Hematopoietic multipotent progenitor cell treated with erythropoietin and hydrocortisone succinate and interleukin-3 and kit ligand, for 4 days (in vitro differentiated cells): Measurements from ENCODE around the gene OTUD4.
"Not testable (repeated sequence)": the region's sequence is repeated elsewhere in the genome, so short reads cannot be mapped to it uniquely, and the experiment has no call there.

ENCODE experiments used
- DNase-seq: peaks from one replicate; pipeline ENCODE4 v3.0.0-alpha.2; 2015

The OTUD4 gene

DNA sequence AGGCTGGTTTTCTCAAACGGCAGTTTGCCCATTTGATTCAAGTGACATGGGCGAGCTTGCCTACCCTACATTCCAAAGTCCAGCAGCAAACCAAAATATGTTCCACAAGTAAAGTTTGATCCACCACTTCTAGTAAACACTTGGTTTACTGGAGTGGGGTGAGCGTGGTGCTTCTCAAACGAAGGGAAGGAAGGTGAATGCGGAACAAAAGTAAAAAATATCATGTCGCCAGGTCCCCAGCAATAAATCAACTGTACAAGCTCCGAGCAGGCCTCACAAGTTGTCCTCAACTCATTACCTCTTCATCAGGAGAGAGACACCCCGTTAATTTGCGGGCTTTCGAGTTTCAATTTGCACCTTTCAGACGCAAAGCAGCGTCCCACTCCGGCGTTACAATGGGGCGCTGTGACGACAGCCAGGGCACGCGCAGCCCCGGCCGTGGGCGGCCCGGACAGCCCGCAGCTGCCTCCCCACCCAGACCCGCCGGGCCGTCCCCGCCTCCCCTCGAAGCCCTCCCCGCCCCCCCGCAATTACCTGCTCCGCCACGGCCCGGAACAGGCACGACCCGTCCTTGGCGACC is 1.0 kb downstream of the OTUD4 start:
- DNase-seq = peak; percentile 85

DNA sequence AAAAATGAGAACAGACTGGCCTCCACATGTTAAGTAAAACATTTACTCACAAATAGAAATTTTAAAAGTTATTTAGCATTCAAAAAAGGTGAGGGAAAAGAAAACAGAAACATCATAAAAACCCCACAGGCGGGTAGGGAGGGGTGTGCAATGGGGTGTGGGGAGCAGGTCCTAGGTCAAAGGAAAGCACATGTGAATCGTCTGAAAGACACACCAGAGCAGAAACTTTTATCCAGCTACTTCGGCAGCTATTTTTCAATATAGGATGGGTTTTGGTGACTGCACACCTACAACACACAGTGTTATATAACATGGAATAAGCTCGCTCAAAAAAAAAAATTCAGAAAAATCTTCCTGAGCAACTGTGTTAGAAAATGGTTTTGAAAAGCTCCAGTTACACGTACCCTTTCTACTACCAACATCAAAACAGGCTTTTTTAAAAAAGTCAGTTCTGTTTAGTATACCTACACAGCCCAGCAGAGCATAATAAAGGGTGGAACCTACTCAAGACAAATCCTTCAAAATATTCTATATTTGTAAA is 1.6 kb downstream of the OTUD4 start:
- peak; percentile 47 for DNase-seq

DNA sequence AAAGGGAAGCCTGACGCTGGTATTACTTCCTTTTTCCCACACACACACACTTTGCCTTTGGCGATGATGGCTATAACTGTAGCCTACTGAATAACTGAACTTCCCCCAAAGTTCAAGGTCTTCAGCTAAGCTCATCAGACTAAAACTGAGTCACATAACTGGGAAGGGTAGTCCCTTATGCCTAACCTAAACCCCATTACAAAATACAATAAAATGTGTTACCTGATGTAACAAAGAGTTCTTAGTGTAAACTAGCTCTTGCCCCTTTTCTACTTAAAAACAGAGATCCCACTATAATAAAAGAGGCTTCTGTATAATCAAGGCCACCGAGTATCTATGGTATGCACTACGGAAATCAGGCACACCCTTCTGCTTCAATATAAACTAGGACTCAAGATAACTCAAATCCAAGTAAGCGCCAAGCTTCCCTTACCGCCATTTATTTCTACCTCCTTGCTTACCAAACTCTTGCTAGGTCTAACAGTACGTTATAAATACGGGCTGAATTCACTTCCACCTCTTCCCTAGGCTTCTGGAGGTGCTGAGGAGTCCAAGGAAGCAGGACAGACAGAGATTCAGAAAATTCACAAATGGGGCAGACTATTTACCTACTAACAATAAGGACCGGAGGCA is 2.4 kb downstream of the OTUD4 start:
- DNase-seq = peak; percentile 62

DNA sequence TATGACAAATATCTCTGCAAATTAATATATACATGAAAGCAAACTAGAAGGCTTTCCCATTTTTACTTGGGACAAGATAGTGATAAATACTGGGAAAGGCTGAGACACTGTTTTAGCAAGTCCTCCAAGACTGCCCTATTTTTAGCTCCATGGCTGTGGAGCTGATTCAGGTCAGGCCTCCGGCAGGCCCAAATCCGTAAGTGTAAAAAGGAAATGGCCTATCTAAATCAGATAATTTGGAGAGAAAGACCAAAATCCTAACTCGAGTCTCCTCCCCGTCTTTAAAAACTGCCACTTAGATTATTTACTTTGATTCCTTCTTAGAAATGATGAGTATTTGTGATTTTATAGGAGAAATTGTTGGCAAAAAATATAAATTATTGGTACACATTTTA is 2.9 kb downstream of the OTUD4 start:
- peak; percentile 52 for DNase-seq

DNA sequence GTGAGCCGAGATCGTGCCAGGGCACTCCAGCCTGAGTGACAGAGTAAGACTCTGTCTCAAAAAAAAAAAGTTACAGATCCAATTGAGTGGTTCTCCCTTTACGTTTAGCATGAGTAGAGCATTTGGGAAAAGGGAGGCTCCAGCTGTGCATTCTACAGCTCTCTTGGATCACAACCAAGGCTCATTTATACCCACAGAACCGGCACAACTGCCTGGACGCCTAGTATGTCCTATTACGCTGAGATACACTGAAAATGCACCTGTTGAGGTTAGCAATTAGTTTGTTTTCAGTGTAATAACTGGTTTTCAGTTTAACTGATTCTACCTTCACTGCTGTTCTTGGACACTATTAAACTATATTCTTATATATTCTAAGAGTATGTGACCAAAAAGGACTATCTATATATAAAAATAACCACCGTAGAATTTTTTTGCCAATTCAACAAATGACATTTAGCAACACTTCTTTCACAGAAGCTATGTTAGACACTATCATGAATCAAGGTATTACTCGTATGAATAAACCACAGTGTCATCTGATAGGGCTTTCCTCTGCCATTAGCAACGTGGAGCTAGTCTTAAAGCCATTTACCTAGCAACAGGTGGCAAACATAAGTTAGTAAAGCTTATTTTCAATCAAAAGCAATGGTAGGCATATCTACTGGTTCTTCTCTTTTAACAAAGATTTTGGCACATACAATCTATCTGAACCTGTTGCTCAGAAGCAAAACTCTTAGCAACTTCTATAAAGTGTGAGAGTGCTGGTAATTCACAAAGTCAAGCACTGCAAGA is 3.6 kb downstream of the OTUD4 start:
- peak; percentile 35 for DNase-seq

DNA sequence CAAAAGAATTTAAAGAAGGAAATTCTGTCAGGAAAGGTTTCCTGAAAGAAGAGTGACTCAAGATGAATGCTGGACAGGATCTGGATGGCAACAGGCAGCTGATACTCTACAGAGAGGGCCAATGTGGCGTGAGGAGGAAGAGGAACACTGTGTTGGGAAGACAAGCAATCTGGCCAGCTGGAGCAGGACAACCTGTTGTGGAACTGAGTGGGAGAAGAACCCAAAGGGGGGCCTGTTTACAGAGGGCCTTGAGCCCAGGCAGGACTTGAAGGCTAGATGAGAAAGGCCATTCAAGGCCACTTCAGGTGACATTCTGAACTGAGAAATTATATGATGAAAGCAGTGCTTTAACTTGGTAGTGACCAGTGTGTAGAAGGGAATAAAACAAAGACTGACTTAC is 8.5 kb downstream of the OTUD4 start:
- no peak for DNase-seq

DNA sequence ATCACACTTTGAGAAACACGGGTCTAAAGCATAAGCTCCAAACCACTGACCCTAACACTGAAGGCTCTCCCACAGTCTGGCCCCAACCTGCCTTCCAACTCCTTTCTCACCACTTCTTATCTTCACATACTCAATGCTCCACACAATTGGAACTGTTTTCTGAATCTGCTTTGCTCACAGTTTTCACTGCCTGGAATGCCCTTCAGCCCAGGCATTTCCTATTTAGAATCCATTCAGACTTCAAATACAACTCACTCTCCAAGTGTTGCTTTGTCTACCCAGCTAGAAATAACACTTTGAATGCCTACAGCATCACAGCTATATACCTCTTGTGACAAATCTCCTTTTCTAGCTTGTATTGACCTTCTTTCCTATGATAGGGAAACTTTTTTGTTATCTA is 10.2 kb downstream of the OTUD4 start:
- DNase-seq = no peak

DNA sequence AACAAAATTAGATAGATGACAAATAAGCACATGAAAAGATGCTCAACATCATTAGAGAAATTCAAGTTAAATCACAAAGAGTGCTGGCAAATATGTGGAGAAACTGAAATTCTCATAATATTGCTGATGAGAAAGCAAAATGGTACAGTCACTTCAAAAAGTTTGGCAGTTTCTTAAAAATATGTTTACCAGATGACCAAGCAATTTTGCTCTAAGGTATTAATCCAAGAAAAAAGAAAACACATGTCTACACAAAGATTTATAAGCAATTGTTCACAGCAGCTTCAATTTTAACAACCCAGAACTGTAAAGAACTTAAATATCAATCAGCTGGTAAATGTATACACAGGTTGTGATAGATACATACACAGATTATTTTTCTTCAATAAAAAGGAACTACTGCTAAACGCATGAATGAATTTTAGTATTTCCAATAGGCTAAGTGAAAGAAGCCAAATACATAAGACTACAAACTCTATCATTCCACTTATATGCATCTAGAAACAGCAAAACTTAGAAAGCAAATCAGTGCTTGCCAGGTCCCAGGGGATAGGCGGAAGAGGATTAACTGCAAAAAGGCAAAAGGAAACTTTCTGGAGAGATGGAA is 11.7 kb downstream of the OTUD4 start:
- no peak for DNase-seq

DNA sequence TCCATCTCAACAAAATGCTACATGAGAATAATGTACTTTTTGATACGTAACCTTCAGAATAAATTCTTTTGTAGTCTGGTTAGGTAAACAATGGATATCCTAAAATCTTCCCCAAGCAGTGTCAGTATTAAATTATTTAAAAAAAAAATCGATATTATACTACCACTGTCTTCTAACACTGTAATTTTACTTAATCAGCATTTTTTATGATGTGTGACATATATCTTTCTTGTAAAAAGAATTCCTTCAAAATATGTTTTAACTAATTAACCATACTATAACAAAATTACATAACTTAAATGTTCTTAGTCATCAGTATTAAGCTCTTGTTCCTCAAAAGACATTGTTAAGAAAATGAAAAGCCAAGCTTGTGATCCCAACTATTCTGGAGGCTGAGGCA is 12.5 kb downstream of the OTUD4 start:
- DNase-seq = no peak

DNA sequence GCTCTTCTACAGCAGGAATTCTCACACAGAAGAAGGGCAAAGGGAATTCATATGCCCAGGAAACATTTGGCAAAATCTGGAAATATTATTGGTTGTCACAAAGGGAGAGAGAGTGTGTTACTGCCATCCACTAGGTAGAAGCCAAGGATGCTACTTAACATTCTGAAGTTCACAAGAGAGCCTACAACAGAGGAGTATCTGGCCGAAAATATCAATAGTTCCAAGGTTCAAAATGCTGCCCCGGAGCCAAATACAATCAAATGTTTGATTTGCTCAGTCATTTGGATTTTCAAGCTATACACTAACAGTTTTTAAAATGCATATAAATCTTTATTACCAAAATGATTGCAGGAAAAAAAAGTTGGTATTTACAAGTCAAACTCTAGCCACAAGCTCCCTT is 18.8 kb downstream of the OTUD4 start:
- DNase-seq = no peak

DNA sequence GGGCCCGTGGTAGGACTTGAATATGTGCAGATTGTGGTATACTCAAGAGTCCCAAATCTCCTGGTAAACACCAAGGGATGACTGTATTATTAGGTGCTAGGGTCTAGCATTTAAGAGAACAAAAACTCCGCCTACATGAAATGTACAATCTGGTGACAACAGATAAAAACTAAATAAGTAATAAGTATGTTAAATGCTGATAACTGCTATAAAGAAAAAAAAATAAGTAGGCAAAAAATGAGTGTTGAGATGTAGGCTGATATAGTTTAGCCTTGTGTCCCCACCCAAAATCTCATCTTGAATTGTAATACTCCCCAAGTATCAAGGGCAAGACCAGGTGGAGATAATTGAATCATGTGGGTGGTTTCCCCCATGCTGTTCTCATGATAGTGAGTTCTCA is 23.4 kb downstream of the OTUD4 start:
- DNase-seq = peak; percentile 56

DNA sequence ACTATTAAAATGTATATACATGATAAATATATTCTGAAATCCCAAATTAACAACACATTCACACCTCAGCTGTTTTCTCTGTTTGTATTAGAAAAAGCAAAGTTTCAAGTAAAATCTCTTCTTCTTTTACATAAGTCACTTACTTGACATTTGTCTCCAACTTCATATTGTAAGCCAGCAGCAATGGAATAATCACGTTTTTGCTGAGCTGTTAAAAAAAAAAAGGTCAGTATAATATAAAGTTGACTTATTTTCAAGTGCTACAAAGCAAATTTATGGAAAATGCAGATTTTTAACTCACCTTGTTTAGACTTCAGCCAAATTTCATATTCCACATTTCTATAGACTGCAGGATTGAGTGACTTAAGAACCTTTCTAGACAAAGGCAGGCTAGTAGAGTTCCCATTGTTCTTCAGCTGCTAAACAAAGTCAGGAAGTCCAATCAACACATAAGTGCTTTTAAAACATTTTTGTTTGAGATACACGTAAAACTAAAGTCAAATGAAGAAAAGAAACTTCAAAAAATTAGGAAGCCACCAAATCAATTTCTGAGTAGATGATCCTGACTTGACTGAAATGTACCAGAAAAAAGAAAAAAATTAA is 25.0 kb downstream of the OTUD4 start:
- no peak for DNase-seq

DNA sequence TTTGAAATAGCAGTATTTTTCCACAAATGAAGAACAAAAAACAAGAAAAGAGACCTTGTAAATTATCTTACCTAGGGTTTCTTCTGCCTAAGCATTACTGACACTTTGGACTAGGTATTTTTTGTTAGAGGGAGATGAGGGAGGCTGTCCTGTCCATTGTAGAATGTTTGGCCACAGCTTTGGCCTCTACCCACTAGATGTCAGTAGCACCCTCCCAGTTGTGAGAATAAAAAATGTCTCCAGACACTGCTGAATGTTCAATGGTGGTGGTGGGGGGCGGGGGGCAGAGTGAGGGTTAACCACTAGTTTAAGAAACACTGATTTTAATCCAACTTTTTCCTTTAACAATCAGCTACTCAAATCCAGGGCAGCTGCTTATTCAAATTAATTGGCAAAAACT is 25.8 kb downstream of the OTUD4 start:
- peak; percentile 66 for DNase-seq

DNA sequence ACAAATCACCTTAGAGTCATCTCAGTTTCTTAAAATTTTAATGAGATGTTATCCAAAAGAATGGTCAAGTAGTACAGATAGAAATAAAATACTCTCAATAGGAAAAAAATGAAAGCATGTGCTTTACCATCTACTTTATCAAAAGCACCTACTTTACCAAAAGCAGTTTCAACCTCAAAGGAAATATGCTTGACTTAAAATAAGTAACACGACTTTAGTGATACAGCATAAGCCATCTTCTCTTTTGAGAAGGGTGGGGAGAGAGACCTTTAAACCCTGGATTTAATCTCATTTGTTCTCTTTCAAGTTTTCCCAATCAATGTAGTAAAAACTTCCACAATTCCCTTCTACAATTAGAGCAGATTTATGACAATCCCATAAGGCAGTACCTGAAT is 26.5 kb downstream of the OTUD4 start:
- DNase-seq = no peak

DNA sequence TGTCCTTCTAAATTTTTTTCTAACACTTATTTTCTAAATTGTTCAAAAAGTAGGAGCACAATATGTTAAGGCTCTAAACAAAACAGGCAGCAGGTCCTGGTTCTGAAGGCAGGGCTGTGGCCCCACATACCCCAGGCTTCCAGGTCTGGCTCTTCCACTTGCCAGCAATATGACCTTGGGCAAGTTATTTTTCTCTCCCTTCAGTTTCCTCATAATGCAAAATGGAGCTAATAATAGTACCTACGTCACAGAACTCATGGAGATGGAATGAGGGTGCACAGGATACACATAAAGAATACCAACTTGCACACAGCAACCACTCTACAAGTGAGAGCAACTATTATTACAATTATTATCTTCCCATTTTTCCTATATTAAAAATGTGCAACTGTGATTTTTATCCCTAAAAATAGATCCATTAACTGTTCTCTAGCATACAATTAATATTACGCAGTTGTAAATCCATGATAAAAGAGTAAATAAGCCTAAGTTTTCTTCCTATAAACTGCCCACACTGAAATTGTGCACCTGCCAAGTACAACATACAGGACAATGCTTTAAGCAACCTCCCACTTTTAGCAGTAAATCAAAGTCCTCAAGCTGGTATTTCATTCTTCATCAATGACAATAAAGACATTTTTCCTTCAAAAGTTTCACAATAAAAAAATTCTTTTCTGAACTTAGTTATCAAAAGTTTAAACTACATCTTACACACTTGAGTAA is 27.0 kb downstream of the OTUD4 start:
- DNase-seq = no peak

DNA sequence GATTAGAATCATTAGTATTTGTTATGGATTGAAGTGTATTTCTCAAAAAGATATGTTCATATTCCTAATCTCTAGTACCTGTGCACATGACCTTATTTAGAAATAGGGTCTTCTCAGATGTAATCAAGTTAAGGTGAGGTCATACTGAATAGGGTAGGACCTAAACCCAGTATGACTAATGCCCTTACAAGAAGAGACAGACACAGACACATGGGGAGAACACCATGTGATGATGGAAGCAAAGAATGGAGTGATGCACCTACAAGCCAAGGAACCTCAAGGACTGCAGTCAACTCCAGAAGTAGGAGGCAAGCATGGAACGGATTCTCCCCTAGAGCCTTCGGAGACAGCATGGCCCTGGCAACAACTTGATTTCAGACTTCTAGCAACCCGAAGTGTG is 31.4 kb downstream of the OTUD4 start:
- no peak for DNase-seq

DNA sequence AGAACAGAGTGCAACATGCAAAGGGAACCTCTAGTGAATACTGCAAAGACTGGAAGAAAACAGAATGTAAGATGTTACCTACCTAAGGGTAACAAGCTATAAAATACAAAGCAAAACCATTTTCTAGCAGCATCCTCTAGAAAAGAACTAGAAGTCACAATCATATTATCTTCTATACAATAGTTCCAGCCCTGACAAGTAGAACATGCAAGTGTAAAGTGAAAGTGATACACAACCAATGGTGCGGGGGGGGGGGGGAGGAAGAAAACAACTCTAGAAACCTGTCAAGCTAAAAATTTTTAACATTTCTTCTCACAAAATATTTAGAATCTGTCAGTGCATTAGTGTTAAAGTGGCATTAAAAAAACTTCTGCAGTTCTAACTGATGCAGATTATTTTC is 44.2 kb downstream of the OTUD4 start:
- not testable (repeated sequence) for DNase-seq

DNA sequence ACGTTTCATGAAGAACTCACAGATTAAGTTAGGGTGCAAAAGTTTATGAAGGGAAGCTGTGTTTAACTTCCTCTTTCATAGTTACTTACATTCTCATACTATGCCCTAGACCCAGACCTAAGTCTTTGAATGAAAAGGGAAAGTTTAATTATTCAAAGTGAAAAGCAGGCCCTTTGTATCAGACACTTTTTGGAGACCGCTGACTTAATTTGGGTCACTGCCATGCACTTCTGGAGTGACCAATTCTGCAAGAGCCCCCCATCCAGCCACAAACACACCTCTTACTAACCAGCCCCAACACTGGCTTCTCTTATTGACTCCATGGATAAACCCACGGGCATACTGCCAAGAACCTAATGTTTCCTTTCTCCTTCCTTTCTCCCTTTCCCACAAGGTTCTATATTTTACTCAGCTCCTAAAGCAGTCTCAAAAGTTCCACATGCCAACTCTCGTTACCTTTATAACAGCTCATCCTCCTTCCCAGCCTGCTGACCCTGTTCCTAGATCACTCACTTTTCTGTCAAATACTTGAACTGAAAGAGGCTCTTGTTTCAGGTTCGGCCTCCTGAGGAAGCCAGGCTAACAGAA is 47.8 kb downstream of the OTUD4 start:
- peak; percentile 55 for DNase-seq

DNA sequence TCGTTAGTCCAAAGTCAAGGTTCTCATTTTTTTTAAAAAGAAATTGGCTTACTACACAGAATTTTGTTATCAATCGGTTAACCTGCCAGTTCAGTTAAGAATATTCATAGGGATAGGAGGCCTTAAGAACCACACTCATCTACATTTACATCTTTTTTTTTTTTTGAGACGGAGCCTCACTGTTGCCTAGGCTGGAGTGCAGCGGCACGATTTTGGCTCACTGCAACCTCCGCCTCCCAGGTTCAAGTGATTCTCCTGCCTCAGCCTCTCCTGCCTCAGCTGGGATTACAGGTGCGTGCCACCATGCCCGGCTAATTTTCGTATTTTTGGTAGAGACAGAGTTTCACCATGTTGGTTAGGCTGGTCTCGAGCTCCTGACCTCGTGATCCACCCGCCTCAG is 48.5 kb downstream of the OTUD4 start:
- no peak for DNase-seq

DNA sequence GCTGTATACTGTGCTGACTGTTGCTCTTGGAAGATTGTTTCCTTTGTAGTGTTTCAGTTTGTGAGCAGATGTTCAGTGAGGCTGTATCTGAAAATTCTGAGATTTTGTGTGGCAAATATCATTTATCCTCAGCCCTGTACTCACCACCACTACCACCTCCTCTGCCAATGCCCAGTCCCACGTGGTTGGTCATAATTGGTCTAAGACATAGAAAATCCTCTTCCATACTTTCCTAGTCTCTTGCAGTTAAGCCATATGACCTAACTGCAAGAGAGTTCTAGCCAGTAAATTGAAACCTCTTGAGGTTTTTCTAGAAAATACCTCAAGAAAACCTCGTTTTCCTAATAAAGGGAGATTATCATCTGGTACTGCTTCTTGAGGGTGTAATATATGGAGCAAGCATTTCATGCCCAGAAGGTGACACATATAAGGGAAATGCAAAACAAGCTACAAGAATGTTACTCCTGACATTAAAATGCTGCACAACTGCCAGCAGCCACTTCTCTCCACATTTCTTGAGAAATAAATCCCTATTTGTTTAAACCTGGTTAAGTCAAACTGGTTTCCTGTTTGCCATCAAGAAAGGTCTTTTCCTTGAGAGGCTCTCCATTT is 49.5 kb downstream of the OTUD4 start:
- DNase-seq = peak; percentile 50

DNA sequence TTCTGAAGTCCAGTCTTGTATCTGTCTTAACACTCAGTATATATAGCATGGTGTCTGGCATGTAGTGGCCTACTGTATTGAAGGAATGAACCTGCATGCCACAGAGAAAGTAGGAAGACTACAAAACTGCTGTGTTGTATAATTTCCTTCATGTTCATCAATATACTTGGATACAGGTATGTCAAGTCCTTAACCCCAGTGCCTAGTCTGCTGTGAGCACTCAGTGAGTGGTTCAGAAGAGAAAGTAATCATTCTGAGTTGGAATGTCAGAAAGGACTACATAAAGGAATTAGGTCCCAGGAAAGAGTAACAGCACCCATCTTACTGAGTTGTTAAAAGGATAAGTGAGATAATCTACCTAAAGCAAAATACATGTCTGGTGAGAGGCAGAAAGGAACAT is 50.3 kb downstream of the OTUD4 start:
- DNase-seq = no peak

DNA sequence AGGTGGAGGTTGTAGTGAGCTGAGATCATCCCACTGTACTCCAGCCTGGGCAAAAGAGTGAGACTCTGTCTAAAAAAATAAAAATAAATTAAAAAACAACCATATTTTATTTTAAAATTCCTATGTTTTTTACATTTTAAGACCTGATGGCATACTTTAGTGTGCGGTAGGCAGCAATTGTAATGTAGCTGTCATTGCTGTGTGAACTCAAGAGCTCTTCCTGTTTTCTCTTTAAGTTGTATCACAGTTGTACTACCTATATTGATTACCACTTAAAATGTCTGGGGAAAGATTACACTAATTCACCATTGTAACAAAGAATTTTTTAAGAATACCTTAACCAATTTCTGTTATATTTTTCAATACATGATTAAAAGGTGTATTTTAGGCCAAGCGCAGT is 55.0 kb downstream of the OTUD4 start:
- DNase-seq = no peak
